Memory B cell (primary cell): ENCODE measurements around the gene MICU1.
A peak's percentile ranks its signal among the peaks of the same experiment; 100 is the strongest.
"Not testable (repeated sequence)": the region's sequence is repeated elsewhere in the genome, so short reads cannot be mapped to it uniquely, and the experiment has no call there.

ENCODE experiments used
- ATAC-seq: fragments of 150-1000 bp; cut with Tn5 transposase; 2 replicates; pipeline ENCODE4 v1.10.0; 2021; ENCODE audit warnings: low read depth, mild to moderate bottlenecking, moderate library complexity
- DNase-seq, 2 donors: peaks; one replicate each; pipeline ENCODE4 v3.0.0; 2022; ENCODE audit warnings: low spot score in 2 of 2
- H3K27ac Mint-ChIP-seq: one replicate; pipeline ENCODE4 v1.8.0; 2022; ENCODE audit warnings: mild to moderate bottlenecking, moderate library complexity, mixed read lengths
- H3K27me3 Mint-ChIP-seq: one replicate; pipeline ENCODE4 v1.8.0; 2022; ENCODE audit warnings: mixed read lengths
- H3K36me3 Mint-ChIP-seq: one replicate; pipeline ENCODE4 v1.8.0; 2022; ENCODE audit warnings: mild to moderate bottlenecking, mixed read lengths
- H3K4me1 Mint-ChIP-seq: one replicate; pipeline ENCODE4 v1.8.0; 2022; ENCODE audit warnings: mixed read lengths
- H3K4me3 Mint-ChIP-seq: one replicate; pipeline ENCODE4 v1.8.0; 2022; ENCODE audit warnings: mild to moderate bottlenecking, moderate library complexity, mixed read lengths
- H3K9me3 Mint-ChIP-seq: one replicate; pipeline ENCODE4 v1.8.0; 2022; ENCODE audit warnings: mixed read lengths

The MICU1 gene

DNA sequence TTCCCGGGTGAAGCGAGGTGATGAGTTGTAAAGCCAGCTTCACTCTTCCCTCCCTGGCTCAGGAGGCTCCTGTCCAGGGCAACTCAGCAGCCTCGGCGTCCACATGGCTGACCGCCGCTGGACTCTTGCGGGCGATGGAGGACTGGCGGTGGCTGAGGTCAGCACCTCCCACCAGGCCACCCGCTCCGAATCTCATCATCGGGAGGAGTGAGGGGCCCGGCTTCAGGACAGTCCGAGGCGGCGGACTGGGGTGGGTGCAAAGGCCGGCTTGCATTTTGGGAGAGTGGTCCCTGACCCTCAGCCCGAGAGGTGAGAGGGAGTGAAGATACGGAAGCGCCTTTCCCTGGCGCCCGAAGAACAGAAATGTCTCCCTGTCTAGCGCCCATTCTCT is 271.9 kb downstream of the MICU1 start:
- no peaks in the 10 kb centered on the region for H3K27me3 Mint-ChIP-seq
- peaks cover 15% of the 10 kb centered on the region for H3K36me3 Mint-ChIP-seq
- H3K27ac Mint-ChIP-seq = peak overlapping the region; percentile 95
- H3K4me3 Mint-ChIP-seq = peak overlapping the region; percentile 99
- no peaks in the 10 kb centered on the region for H3K9me3 Mint-ChIP-seq
- DNase-seq = no peak
- peaks cover 30% of the 10 kb centered on the region for H3K4me1 Mint-ChIP-seq
- ATAC-seq = no peak

DNA sequence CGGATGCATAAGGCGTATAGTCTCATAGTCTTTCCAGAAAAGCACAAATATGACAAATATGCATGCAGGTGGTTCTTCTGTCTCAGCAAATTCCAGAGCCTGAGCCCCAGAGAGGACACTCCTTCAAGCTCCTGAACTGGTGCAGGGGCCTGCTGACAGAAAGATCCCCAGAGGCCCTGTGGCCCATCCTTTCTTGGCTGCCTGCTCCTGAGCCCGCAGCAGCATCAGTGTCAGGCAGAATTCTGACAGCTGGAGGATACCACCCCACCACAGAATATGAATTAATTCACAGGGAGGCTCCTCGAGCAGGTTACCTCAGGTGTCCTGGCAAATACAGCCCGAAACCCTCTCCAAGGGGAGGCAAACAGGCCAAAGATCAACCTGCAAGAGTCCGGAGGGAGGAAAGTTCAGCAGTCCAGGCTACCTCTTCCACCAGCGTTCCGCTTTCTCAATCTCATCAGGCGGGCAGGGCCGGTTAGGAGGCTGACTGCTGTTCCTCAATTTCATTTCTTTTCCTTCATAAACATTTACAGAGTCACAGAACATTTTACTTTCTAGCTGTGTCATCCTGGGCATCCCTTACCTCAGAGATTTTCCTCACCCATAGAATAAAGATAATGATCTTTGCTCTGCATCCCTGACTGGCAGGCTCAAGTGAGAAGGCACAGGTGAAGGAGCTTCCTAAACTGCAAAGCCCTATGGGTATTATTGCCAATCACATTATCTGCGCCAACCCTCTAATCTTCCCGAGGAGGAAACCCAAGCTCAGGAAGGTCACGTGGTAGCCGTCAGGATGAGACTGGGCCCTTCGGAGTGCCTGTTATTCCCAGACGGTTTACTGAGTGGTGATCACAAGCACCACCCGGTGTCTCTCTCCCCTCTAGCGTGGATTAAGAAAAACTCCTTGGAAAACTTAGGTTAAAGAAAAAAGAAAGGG is 272.6 kb downstream of the MICU1 start:
- Mint-ChIP-seq H3K27me3 (no peaks in the 10 kb centered on the region), H3K9me3 (no peaks in the 10 kb centered on the region), H3K4me1 (peaks cover 31% of the 10 kb centered on the region), H3K36me3 (peaks cover 17% of the 10 kb centered on the region), H3K27ac (peak overlapping the region; percentile 95), H3K4me3 (peak overlapping the region; percentile 99)
- ATAC-seq (no peak), DNase-seq (no peak)

DNA sequence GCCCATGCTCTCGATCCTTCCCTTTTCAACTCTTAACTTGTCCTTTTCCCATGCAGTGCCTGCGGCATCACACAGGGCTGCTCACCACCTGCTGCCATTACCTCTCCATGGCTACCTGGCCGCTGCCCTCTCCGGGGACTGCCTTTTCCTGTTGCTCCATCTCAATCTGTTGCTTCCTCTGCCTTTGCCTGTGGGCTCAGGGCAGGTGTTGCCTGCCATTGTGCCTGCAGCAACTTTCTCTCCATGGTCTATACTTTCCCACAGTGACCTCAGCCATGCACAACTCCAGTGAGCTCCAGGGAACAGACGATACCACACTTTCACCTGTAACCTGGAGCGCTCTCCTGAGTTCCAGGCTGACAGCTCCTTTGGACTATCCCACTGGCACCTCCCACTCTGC is 274.4 kb downstream of the MICU1 start:
- Mint-ChIP-seq H3K4me3 (no peak overlapping the region), H3K36me3 (peaks cover 17% of the 10 kb centered on the region), H3K27me3 (no peaks in the 10 kb centered on the region), H3K9me3 (no peaks in the 10 kb centered on the region), H3K4me1 (peaks cover 31% of the 10 kb centered on the region), H3K27ac (peak overlapping the region; percentile 29)
- ATAC-seq = no peak
- DNase-seq = no peak

DNA sequence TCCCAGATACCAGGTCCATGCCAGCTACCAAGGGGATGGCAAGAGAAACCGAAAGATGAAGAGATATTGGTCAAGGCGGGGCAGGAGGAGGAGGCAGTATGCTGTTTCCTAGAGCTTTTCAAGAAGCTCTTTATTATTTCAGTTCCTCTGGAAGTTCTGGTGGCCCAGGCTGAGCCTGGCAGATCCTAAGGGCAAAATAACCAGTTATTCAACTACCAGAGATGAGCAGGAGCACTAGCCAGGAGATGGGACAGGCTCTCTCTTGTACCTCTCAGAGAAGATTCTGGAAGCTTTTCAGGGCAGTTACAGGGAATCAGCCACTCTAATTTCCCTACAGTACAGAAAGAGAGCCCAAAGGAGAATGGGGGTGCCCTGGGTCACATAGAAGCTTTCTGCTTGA is 276.4 kb downstream of the MICU1 start:
- Mint-ChIP-seq H3K4me1 (peaks cover 30% of the 10 kb centered on the region), H3K27me3 (no peaks in the 10 kb centered on the region), H3K4me3 (no peak overlapping the region), H3K27ac (peak overlapping the region; percentile 68), H3K9me3 (no peaks in the 10 kb centered on the region), H3K36me3 (peaks cover 17% of the 10 kb centered on the region)
- no peak for ATAC-seq
- DNase-seq = no peak

DNA sequence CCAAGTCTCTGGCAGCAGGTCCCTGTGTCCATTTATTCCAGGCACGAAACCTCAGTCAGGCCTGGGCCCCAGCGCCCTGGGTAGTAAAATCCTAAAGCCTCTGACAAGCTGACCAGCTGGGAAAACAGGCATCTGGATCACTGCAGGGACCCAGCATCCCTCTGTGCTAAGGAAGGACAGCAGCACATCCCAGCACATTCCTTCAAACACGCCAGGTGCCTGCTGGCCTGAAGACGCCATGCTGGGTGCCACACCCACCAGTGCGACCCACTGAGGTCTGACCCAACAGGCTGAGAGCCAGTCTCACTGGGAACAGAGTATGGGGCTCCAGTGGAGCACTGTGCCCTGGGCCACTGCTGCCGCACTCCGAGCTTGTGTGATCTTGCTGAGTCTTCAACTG is 277.6 kb downstream of the MICU1 start:
- peaks cover 19% of the 10 kb centered on the region for H3K36me3 Mint-ChIP-seq
- H3K27me3 Mint-ChIP-seq = no peaks in the 10 kb centered on the region
- peaks cover 26% of the 10 kb centered on the region for H3K4me1 Mint-ChIP-seq
- ATAC-seq (no peak), DNase-seq (no peak)
- no peaks in the 10 kb centered on the region for H3K9me3 Mint-ChIP-seq
- no peak overlapping the region for H3K27ac Mint-ChIP-seq
- H3K4me3 Mint-ChIP-seq = no peak overlapping the region

DNA sequence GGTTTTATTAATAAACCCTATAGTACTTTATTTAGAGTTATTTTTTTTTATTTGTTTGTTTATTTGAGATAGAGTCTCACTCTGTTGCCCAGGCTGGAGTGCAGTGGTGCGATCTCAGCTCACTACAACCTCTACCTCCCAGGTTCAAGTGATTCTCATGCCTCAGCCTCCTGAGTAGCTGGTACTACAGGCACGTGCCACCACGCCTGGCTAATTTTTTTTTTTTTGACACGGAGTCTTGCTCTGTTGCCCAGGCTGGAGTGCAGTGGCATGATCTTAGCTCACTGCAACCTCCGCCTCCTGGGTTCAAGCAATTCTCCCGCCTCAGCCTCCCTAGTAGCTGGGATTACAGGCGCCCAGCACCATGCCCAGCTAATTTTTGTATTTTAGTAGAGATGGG is 279.8 kb downstream of the MICU1 start:
- H3K4me1 Mint-ChIP-seq = peaks cover 13% of the 10 kb centered on the region
- not testable (repeated sequence) for H3K4me3 Mint-ChIP-seq

DNA sequence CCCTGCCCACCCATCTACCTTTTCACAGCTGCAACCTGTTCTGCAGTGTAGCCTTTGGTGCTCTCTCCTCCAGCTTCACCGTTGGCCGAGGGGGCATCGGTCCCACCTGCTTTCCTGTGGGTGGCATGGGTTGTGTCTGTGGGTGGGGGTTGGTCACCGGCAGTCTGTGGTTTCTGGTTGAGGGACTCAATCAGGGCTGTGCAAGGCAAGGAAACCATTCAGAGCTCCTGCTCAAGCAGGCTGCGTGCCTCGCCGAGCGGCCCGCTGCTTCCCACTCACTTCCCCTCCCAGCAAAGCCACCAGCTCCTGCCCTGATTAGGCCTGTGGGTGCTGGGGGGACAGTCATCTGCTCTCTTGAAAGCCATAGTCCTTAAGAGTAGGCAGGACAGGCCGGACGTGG is 280.9 kb downstream of the MICU1 start:
- H3K9me3 Mint-ChIP-seq = no peaks in the 10 kb centered on the region
- ATAC-seq (no peak), DNase-seq (no peak)
- no peak overlapping the region for H3K27ac Mint-ChIP-seq
- no peak overlapping the region for H3K4me3 Mint-ChIP-seq
- peaks cover 15% of the 10 kb centered on the region for H3K4me1 Mint-ChIP-seq
- H3K27me3 Mint-ChIP-seq = no peaks in the 10 kb centered on the region
- peaks cover 17% of the 10 kb centered on the region for H3K36me3 Mint-ChIP-seq

More for the DNA sequence above, 279.8 kb downstream of the MICU1 start:
- H3K27me3 Mint-ChIP-seq, ATAC-seq, DNase-seq, H3K27ac Mint-ChIP-seq, H3K9me3 Mint-ChIP-seq: not testable (repeated sequence)
- peaks cover 14% of the 10 kb centered on the region for H3K36me3 Mint-ChIP-seq

DNA sequence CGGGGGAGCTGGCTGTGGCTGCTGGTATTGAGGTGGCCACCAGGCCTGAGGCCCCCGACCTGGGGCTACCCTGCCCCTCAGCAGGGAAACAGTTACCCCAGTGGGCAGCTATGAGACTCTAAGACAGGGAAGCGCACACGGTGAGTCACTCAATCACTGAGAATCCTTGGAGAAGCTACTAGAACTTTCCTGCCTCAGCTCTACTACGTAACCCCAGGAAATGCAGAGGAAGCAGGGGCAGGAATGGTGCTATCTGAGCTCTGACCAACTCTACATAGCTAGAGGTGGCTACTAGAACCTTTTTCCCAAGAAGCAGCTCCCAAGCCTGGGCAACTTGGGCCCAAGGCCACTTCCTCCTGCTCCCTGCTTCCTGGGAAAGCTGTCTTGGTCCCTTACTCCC is 283.0 kb downstream of the MICU1 start:
- Mint-ChIP-seq H3K36me3 (peaks cover 10% of the 10 kb centered on the region), H3K9me3 (no peaks in the 10 kb centered on the region), H3K27me3 (no peaks in the 10 kb centered on the region), H3K4me1 (peaks cover 6% of the 10 kb centered on the region), H3K27ac (no peak overlapping the region), H3K4me3 (no peak overlapping the region)
- DNase-seq = no peak
- ATAC-seq = no peak

DNA sequence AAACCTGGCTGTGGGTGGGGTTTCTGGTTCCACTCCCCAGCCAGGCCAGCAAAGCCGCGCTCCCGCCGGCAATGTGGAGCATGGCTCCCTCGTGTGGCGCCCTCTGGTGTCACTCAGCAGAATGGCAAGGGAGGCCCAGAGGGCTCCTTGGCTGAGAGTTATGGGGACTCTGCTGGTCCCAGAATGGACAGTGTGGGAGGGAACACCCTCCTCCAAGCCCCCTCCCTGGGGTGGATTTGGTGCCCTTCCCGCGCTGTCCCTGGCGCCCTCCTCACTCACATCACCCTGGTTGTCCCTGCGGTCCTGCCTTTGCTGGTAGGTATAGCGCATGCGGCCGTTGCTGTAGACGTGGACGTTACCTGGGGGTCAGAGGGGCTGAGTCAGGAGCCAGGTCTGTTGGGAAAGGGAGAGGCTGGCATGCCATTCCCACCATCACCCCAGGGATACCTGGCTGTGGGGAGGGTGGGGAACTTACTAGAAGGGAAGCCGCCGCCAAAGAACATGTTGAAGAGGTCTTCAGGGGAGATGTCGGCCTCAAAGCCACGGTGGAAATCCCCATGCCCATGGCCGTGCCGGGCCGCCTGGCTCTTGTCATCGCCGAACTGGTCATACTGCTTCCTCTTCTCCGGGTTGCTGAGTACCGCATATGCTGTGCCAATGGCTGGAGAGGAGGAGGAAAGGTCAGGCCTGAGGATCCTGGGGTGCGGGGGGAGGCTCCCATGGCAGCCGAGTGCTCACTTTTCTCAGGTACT is 285.2 kb downstream of the MICU1 start:
- Mint-ChIP-seq H3K27me3 (no peaks in the 10 kb centered on the region), H3K4me1 (peaks cover 17% of the 10 kb centered on the region), H3K4me3 (no peak overlapping the region), H3K9me3 (no peaks in the 10 kb centered on the region), H3K36me3 (peaks cover 13% of the 10 kb centered on the region), H3K27ac (peak overlapping the region; percentile 53)
- peak; percentile 67 for ATAC-seq
- DNase-seq = peak; percentile 84 to 89

DNA sequence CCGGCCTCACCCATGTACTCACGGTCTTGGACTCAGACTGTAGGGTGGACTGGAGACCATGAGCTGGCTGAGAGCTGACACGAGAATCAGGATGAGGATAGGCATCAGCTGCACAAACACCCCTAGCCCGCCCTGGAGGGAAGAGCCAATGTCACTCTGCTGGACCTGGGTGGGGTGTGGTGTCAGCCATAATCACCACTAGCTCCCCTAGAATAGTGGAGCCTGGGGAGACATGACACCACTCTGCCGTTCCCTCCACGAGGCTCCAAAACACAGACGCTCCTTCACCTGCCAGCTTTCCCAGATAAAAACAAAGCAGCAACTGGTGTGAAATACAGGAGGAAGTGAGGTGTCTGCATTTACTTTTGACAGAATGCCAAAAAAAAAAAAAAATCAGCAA is 287.7 kb downstream of the MICU1 start:
- no peaks in the 10 kb centered on the region for H3K9me3 Mint-ChIP-seq
- no peak overlapping the region for H3K27ac Mint-ChIP-seq
- peaks cover 10% of the 10 kb centered on the region for H3K36me3 Mint-ChIP-seq
- H3K27me3 Mint-ChIP-seq = no peaks in the 10 kb centered on the region
- H3K4me3 Mint-ChIP-seq = no peak overlapping the region
- DNase-seq (no peak), ATAC-seq (no peak)
- H3K4me1 Mint-ChIP-seq = peaks cover 32% of the 10 kb centered on the region

DNA sequence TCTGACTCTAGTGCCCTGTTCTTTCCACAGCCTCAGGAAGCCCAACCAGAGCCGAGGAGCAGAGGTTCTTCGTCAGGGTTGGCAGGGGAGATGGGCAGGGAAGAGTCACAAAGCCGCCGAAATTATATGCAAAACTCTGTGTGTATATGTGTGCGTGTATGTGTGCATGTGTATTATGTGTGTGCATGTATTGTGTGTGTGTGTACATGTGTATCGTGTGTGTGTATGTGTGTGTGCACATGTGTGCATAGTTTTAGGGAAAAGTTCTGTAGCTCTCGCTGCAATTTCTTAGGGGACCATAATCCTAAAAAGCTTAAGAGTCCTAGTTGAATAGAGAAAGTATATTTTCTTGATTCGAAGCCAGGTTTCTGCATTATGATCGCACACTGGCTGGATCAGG is 288.2 kb downstream of the MICU1 start:
- ATAC-seq = no peak
- Mint-ChIP-seq H3K27ac (no peak overlapping the region), H3K27me3 (no peaks in the 10 kb centered on the region), H3K4me1 (peaks cover 32% of the 10 kb centered on the region), H3K9me3 (no peaks in the 10 kb centered on the region), H3K4me3 (no peak overlapping the region), H3K36me3 (peaks cover 9% of the 10 kb centered on the region)
- no peak for DNase-seq

DNA sequence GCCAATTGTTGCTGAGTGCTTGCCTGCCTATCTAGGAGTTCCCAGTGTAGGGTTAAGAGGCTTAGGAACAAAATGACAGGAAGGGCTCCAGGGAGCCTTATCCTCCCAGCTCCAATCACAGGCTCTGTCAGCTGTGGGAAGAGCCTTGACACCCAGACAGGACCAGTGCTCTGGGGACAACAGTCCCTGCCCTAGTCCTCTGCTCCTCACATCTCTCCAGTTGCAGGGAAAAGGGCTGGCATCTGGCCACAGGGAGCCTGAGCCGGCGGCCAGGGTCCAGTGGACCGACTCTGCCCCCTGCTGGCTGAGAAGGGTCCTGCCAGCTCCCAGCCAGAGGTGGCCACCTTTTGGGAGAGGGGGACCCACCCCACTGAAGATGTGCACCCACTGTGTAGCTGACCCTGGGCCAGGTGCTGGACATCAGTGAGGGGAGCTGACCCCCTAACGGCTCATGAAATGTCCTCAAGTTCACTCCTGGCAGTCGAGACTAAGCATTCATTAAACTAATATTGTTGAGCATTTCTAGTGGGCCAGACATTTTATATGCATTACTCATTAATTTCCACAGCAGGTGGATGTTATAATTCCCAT is 288.7 kb downstream of the MICU1 start:
- peak; percentile 76 to 86 for DNase-seq
- Mint-ChIP-seq H3K9me3 (no peaks in the 10 kb centered on the region), H3K4me3 (no peak overlapping the region)

DNA sequence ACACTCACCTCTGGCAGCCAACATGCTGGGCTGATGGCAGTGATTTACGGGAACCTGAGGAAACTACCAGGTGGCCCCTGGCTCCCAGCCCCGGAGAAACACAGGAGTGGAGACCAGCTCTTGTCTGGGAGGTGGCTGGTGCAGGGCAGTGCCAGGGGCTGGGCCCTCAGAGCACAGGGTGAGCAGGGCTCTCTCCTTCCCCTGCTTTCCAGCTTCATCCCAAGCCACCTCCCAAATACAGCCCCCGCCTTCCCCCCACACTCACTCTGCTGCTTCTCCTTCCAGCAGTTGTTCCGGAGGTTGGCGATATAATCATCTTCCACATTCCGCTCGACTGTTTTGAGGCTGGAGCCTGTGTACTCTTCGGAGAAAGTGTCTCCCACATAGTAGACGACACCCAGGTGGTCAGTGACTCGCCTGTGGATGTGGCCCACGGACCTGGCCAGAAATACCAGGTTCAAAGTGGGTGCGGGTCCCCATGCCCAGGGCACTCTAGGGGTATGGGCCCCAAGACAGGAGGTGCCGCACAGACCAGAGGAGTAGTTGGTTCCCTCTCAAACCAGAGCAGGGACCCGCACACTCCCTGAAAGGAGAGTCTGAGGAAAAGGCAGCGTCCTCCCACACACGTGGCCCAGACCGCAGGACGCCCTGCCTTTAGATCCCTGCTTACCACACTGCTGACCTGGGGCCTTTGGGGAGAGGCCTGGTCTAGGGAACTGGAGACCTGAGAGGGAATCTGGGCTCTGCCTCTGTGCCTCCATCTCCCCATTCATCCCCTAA is 289.4 kb downstream of the MICU1 start:
- DNase-seq (no peak), ATAC-seq (no peak)
- Mint-ChIP-seq H3K36me3 (peaks cover 8% of the 10 kb centered on the region), H3K27ac (peak overlapping the region; percentile 89), H3K27me3 (no peaks in the 10 kb centered on the region), H3K4me1 (peaks cover 36% of the 10 kb centered on the region), H3K4me3 (peak overlapping the region; percentile 59), H3K9me3 (no peaks in the 10 kb centered on the region)

More for the DNA sequence above, 288.7 kb downstream of the MICU1 start:
- peaks cover 32% of the 10 kb centered on the region for H3K4me1 Mint-ChIP-seq
- H3K27me3 Mint-ChIP-seq = no peaks in the 10 kb centered on the region
- no peak for ATAC-seq
- no peak overlapping the region for H3K27ac Mint-ChIP-seq
- H3K36me3 Mint-ChIP-seq = peaks cover 9% of the 10 kb centered on the region
